PC-3 (cell line): ENCODE data around the gene BMF. TPM values are rescaled to one million over a fixed set of nuclear protein-coding genes. Genes with fewer than 3 reads are reported as not detected.

Experiments
- ATAC-seq: fragments of 200-7000 bp; cut with Tn5 transposase; 2 replicates; pipeline ENCODE4 v1.9.1; 2020; ENCODE audit warnings: mild to moderate bottlenecking, moderate library complexity
- BruUV-seq: library from RNA; stranded (reverse); fragments of 400-500 nt; replicated peaks from 2 replicates; lab custom pipeline; 2021; lab: Mats Ljungman, UMichigan
- CTCF ChIA-PET: fragments of 300-600 bp; sonication (Branson Sonifier 250); formaldehyde crosslinking; loops from one replicate; lab custom pipeline; 2022; ENCODE audit warnings: antibody characterized with exemption; lab: Charles Lee
- POLR2A ChIA-PET: fragments of 300-600 bp; sonication (Branson Sonifier 250); formaldehyde crosslinking; loops from one replicate; lab custom pipeline; 2022; ENCODE audit warnings: antibody characterized with exemption; ENCODE audit not compliant: unreplicated experiment; lab: Charles Lee
- DNase-seq: peaks from one replicate; pipeline ENCODE4 v3.0.0-alpha.2; 2015
- H2AFZ ChIP-seq: fragments of 300-600 bp; sonication (generic); 2 replicates; pipeline ENCODE4 v1.6.0; 2016; ENCODE audit warnings: antibody characterized with exemption, low read length
- H3F3A ChIP-seq: fragments of 300-600 bp; sonication (generic); one replicate; pipeline ENCODE4 v1.6.0; 2017; ENCODE audit warnings: antibody characterized with exemption, low read length, control low read depth, mild to moderate bottlenecking; ENCODE audit not compliant: unreplicated experiment
- H3K27ac ChIP-seq: fragments of 300-600 bp; sonication (generic); 2 replicates; pipeline ENCODE4 v1.5.1; 2016; ENCODE audit warnings: mild to moderate bottlenecking, low read length
- H3K27me3 ChIP-seq: fragments of 300-600 bp; sonication (generic); 2 replicates; pipeline ENCODE4 v1.6.1; 2016; ENCODE audit warnings: low read length, mixed read lengths
- H3K36me3 ChIP-seq: fragments of 300-600 bp; sonication (generic); 2 replicates; pipeline ENCODE4 v1.6.1; 2016; ENCODE audit warnings: low read depth, mixed run types, low read length, mixed read lengths
- H3K4me1 ChIP-seq: fragments of 300-600 bp; sonication (generic); 2 replicates; pipeline ENCODE4 v1.5.1; 2016; ENCODE audit warnings: low read length; ENCODE audit not compliant: insufficient read depth
- H3K4me2 ChIP-seq: fragments of 300-600 bp; sonication (generic); 2 replicates; pipeline ENCODE4 v1.6.0; 2016; ENCODE audit warnings: low read length
- H3K4me3 ChIP-seq: fragments of 300-600 bp; sonication (generic); 2 replicates; pipeline ENCODE4 v1.5.1; 2016; ENCODE audit warnings: mild to moderate bottlenecking, low read length, mixed read lengths
- H3K79me2 ChIP-seq: fragments of 300-600 bp; sonication (generic); 2 replicates; pipeline ENCODE4 v1.6.1; 2017; ENCODE audit warnings: low read length, mixed read lengths
- H3K9ac ChIP-seq: fragments of 300-600 bp; sonication (generic); 2 replicates; pipeline ENCODE4 v1.6.0; 2016; ENCODE audit warnings: mild to moderate bottlenecking, low read length
- H3K9me2 ChIP-seq: fragments of 300-600 bp; sonication (generic); replicated peaks from 2 replicates; pipeline ENCODE4 v1.6.1; 2016; ENCODE audit warnings: mixed run types, low read length, mixed read lengths
- H3K9me3 ChIP-seq: fragments of 300-600 bp; sonication (generic); 2 replicates; pipeline ENCODE4 v1.6.1; 2016; ENCODE audit warnings: low read length, mixed read lengths
- H4K20me1 ChIP-seq: fragments of 300-600 bp; sonication (generic); 2 replicates; pipeline ENCODE4 v1.6.1; 2016; ENCODE audit warnings: low read length, mixed read lengths
- CTCF ChIP-seq: fragments of 300-600 bp; sonication (generic); conservative IDR thresholded peaks from 2 replicates; pipeline ENCODE4 v1.5.1; 2017; ENCODE audit warnings: antibody characterized with exemption, low read depth, mild to moderate bottlenecking, low read length
- EZH2 ChIP-seq: fragments of 300-600 bp; sonication (generic); IDR thresholded peaks from one replicate; pipeline ENCODE4 v1.6.1; 2017; ENCODE audit warnings: antibody characterized with exemption, mild to moderate bottlenecking, low read length; ENCODE audit not compliant: unreplicated experiment
- EZH2phosphoT487 ChIP-seq: fragments of 300-600 bp; sonication (generic); IDR thresholded peaks from 2 replicates; pipeline ENCODE4 v1.6.1; 2018; ENCODE audit warnings: mild to moderate bottlenecking, antibody characterized with exemption, low read length, borderline replicate concordance
- intact Hi-C: fragments of 100-400 bp; cut with micrococcal nuclease; formaldehyde crosslinking; loops from 2 replicates; pipeline ENCODE4 v1.9.0; 2023
- total RNA-seq: library from RNA; depleted of rRNA; stranded (reverse); fragments of >200 nt; gene quantifications from 2 replicates; pipeline ENCODE4 v1.2.3, GENCODE V29; 2014

BMF gene
- total RNA-seq, 1 experiment from 2014 or later, result 0.95 TPM

DNA sequence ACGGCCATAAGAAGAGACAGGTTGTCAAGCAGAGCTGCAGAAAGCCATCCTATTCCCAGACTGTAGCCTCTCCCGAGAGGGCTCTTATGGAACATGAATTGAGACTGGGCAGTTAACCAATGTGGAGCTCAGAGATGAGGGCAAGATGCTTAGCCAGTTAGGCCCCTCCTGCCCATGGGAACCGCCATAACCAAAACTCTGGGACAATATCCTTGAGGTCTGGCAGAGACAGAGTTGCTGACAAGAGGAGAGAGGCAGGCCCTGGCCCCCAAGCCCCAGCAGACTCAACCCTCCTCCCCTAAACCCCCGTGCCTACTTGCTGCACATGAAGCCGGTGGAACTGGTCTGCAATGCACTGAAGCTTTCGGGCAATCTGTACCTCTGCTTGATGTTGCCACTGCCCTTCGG, 4.8 kb downstream of the BMF start:
- no peaks in the 10 kb centered on the region for H3K79me2 ChIP-seq
- CTCF ChIA-PET, result interaction anchor here (4.0 kb wide), 1 partner anchor 58 kb away, joined by 57 read pairs; no protein-coding TSS in a partner anchor
- TF ChIP-seq EZH2 (no peak), CTCF (no peak), EZH2phosphoT487 (no peak)
- POLR2A ChIA-PET, result no interaction called here
- DNase-seq, result no peak
- BruUV-seq, result no TSS peak
- H3K27me3 ChIP-seq, result no peaks in the 10 kb centered on the region
- H3K4me3 ChIP-seq, result peak overlapping the region; percentile 47; the same call in 1 of the 2 replicates
- H3F3A ChIP-seq, result peaks cover 12% of the 10 kb centered on the region
- no peaks in the 10 kb centered on the region for H4K20me1 ChIP-seq
- no peak overlapping the region for H2AFZ ChIP-seq
- H3K9me3 ChIP-seq, result no peaks in the 10 kb centered on the region
- no peaks in the 10 kb centered on the region for H3K36me3 ChIP-seq
- H3K4me2 ChIP-seq, result peak overlapping the region; percentile 84
- H3K9ac ChIP-seq, result peak overlapping the region; percentile 44
- peaks cover 92% of the 10 kb centered on the region for H3K4me1 ChIP-seq
- intact Hi-C loops, result loop anchor here (1.0 kb wide), 1 partner anchor 59 kb away; no protein-coding TSS in a partner anchor
- ATAC-seq, result peak; percentile 0; the same call in 1 of the 2 replicates
- no peaks in the 10 kb centered on the region for H3K9me2 ChIP-seq
- peak overlapping the region; percentile 70 for H3K27ac ChIP-seq

- peak; percentile 39 for ATAC-seq
- Histone ChIP-seq H4K20me1 (no peaks in the 10 kb centered on the region), H3K9me3 (no peaks in the 10 kb centered on the region), H3K4me1 (peaks cover 96% of the 10 kb centered on the region), H3K27ac (peak overlapping the region; percentile 70), H3K79me2 (no peaks in the 10 kb centered on the region), H2AFZ (peak overlapping the region; percentile 40; the same call in 1 of the 2 replicates), H3K9ac (peak overlapping the region; percentile 44), H3K4me2 (peak overlapping the region; percentile 84), H3K27me3 (no peaks in the 10 kb centered on the region), H3K4me3 (peak overlapping the region; percentile 47; the same call in 1 of the 2 replicates), H3F3A (peaks cover 12% of the 10 kb centered on the region), H3K9me2 (no peaks in the 10 kb centered on the region), H3K36me3 (no peaks in the 10 kb centered on the region)
- CTCF ChIA-PET, result no interaction called here
- TF ChIP-seq EZH2phosphoT487 (peak; percentile 98), EZH2 (no peak)
- POLR2A ChIA-PET, result no interaction called here
- no TSS peak for BruUV-seq
- peak; percentile 91 for DNase-seq
- intact Hi-C loops, result loop anchor here (1.0 kb wide), 1 partner anchor 58 kb away; no protein-coding TSS in a partner anchor
Observed at GRCh38 chr15:40102897-40103858, 5.5 kb downstream of the BMF start.
